Coronary artery (tissue), 2 donors: ENCODE results near the gene C17orf75.
"Not testable (repeated sequence)": the region's sequence is repeated elsewhere in the genome, so short reads cannot be mapped to it uniquely, and the experiment has no call there.

ENCODE experiments used
- DNase-seq: peaks from one replicate; pipeline ENCODE4 v3.0.0-alpha.2; 2017; ENCODE audit warnings: low spot score
- H3K27ac ChIP-seq, 2 donors: fragments of 200-600 bp; sonication (generic); one replicate each; pipeline ENCODE4 v1.5.1; 2016 to 2019
- H3K4me3 ChIP-seq: fragments of 200-600 bp; sonication (generic); 2 replicates; pipeline ENCODE4 v1.5.1; 2016; ENCODE audit warnings: mild to moderate bottlenecking, moderate library complexity
- CTCF ChIP-seq: fragments of 200-600 bp; sonication (generic); IDR thresholded peaks from one replicate; pipeline ENCODE4 v1.5.1; 2019; ENCODE audit warnings: antibody characterized with exemption

C17orf75 gene

GRCh38 chr17:32327911-32328310 lies 14.1 kb downstream of the C17orf75 start:
- no peak for TF ChIP-seq CTCF
- Histone ChIP-seq H3K4me3 (no peak overlapping the region), H3K27ac (no peak overlapping the region)
- no peak for DNase-seq

- TF ChIP-seq CTCF, result no peak
- Histone ChIP-seq H3K27ac (no peak overlapping the region), H3K4me3 (peak overlapping the region; percentile 28)
- no peak for DNase-seq
These were observed 18.0 kb downstream of the C17orf75 start for GRCh38 chr17:32323811-32324491.

GRCh38 chr17:32323046-32323445 lies 18.9 kb downstream of the C17orf75 start:
- H3K27ac ChIP-seq, result no peak overlapping the region
- no peak for DNase-seq
- no peak overlapping the region for H3K4me3 ChIP-seq
- no peak for TF ChIP-seq CTCF

GRCh38 chr17:32320847-32321246 lies 21.1 kb downstream of the C17orf75 start:
- no peak for DNase-seq
- TF ChIP-seq CTCF, result no peak
- no peak overlapping the region for H3K27ac ChIP-seq
- H3K4me3 ChIP-seq, result no peak overlapping the region

GRCh38 chr17:32320080-32320479 lies 21.9 kb downstream of the C17orf75 start:
- not testable (repeated sequence) for DNase-seq, H3K27ac ChIP-seq, H3K4me3 ChIP-seq

- no peak overlapping the region for H3K27ac ChIP-seq
These were observed 22.4 kb downstream of the C17orf75 start for GRCh38 chr17:32319548-32319905.

GRCh38 chr17:32318071-32318470 lies 23.9 kb downstream of the C17orf75 start:
- H3K27ac ChIP-seq, result no peak overlapping the region
- no peak overlapping the region for H3K4me3 ChIP-seq
- no peak for DNase-seq
- no peak for TF ChIP-seq CTCF

More at GRCh38 chr17:32319548-32319905, 22.4 kb downstream of the C17orf75 start:
- TF ChIP-seq CTCF, result peak; percentile 94
- H3K4me3 ChIP-seq, result no peak overlapping the region
- DNase-seq, result no peak
